ENCODE data around the gene ELK4.

Gene ELK4

DNA sequence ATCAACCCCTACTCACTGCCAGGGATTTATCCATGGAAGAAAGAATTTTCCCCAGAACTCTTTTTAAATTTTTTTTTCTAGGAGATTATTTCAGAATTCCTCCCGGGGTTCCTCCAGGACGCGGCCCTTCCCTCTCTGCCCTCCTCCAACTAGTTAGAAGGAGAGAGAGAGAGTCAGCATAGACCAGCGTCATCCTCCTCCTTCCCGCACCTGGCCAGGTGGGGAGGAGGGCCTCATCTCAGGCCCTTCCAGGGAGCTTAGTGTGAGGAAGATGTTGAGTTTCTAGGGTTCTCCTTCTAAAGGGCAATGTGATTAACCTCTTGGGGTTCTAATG is 63.7 kb downstream of the ELK4 start:
- H3K4me2 ChIP-seq (ENCODE audit: low read length) = no peak overlapping the region
- no peaks in the 10 kb centered on the region for H3K36me3 ChIP-seq (replicated peaks; ENCODE audit: low read depth, low read length)
- TF ChIP-seq CTCF (IDR thresholded peaks at IDR 0.05; ENCODE audit: low read depth, low read length) (no peak), EZH2phosphoT487 (IDR thresholded peaks at IDR 0.05; ENCODE audit: low read depth) (no peak)
- H4K20me1 ChIP-seq (ENCODE audit: insufficient read depth, low read length) = no peaks in the 10 kb centered on the region
- no peak overlapping the region for H3K4me3 ChIP-seq (ENCODE audit: low read length)
- no peak overlapping the region for H2AFZ ChIP-seq (ENCODE audit: low read depth, low read length)
- no peaks in the 10 kb centered on the region for H3K9me3 ChIP-seq (ENCODE audit: insufficient read depth, low read length)
- no peaks in the 10 kb centered on the region for H3K79me2 ChIP-seq (ENCODE audit: low read length)
- no peak overlapping the region for H3K9ac ChIP-seq (ENCODE audit: low read length)
- no peaks in the 10 kb centered on the region for H3K4me1 ChIP-seq (ENCODE audit: low read length)
- no peak overlapping the region for H3K27ac ChIP-seq (ENCODE audit: low read length)
- peaks cover 73% of the 10 kb centered on the region for H3K27me3 ChIP-seq (ENCODE audit: low read depth, low read length)

DNA sequence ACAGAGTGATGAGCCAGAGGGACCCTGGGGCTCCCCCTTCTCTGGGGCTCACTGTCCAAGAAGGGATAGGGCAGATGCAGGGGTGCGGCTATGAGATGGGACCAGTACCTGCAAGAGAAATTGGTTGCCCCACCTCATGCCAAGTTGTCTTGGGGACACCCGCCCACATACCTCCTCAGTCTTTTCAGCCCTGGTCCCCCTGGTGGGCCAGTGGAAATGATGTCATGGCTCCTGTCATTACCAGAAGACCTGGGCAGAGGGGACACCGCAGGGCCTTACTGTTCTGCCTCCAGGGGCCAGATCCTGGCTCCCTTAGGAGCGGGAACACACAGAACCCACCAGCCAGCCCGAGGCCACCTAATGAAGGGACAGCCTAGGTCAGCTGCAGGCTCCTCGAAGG is 64.1 kb downstream of the ELK4 start:
- H4K20me1 ChIP-seq (ENCODE audit: insufficient read depth, low read length) = no peaks in the 10 kb centered on the region
- H3K36me3 ChIP-seq (replicated peaks; ENCODE audit: low read depth, low read length) = no peaks in the 10 kb centered on the region
- H3K9ac ChIP-seq (ENCODE audit: low read length) = no peak overlapping the region
- no peaks in the 10 kb centered on the region for H3K79me2 ChIP-seq (ENCODE audit: low read length)
- H3K9me3 ChIP-seq (ENCODE audit: insufficient read depth, low read length) = no peaks in the 10 kb centered on the region
- H2AFZ ChIP-seq (ENCODE audit: low read depth, low read length) = no peak overlapping the region
- H3K27me3 ChIP-seq (ENCODE audit: low read depth, low read length) = peaks cover 74% of the 10 kb centered on the region
- no peaks in the 10 kb centered on the region for H3K4me1 ChIP-seq (ENCODE audit: low read length)
- no peak overlapping the region for H3K4me3 ChIP-seq (ENCODE audit: low read length)
- H3K27ac ChIP-seq (ENCODE audit: low read length) = no peak overlapping the region
- no peak for TF ChIP-seq EZH2phosphoT487 (IDR thresholded peaks at IDR 0.05; ENCODE audit: low read depth)
- H3K4me2 ChIP-seq (ENCODE audit: low read length) = no peak overlapping the region

DNA sequence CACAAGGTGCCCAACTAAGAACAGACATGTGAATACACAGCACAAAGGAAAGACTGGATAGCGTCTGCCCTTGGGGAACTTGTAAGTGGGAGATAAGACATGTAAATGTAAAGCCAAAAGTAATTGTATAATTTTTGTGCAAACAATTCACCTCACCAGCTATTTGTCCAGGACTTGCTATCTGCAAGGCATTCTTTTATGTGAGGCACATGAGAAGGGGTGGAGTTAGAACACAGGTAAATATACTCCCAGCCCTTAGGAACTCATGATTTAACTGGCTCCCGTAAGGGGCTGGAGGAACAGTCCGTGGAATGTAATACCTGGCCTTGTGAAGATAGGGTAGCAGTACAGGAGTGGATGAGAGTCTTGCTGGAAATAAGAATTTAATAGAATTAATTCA is 66.0 kb downstream of the ELK4 start:
- Histone ChIP-seq H3K36me3 (replicated peaks; ENCODE audit: low read depth, low read length) (peaks cover 4% of the 10 kb centered on the region), H3K9me3 (ENCODE audit: insufficient read depth, low read length) (peaks cover 16% of the 10 kb centered on the region), H3K4me2 (ENCODE audit: low read length) (no peak overlapping the region), H3K4me1 (ENCODE audit: low read length) (peaks cover 4% of the 10 kb centered on the region; the same call in 1 of the 2 replicates), H2AFZ (ENCODE audit: low read depth, low read length) (no peak overlapping the region), H3K79me2 (ENCODE audit: low read length) (no peaks in the 10 kb centered on the region), H3K27me3 (ENCODE audit: low read depth, low read length) (peaks cover 57% of the 10 kb centered on the region), H4K20me1 (ENCODE audit: insufficient read depth, low read length) (no peaks in the 10 kb centered on the region), H3K27ac (ENCODE audit: low read length) (no peak overlapping the region), H3K4me3 (ENCODE audit: low read length) (no peak overlapping the region), H3K9ac (ENCODE audit: low read length) (no peak overlapping the region)
- TF ChIP-seq CTCF (IDR thresholded peaks at IDR 0.05; ENCODE audit: low read depth, low read length) = no peak
- no peak for TF ChIP-seq EZH2phosphoT487 (IDR thresholded peaks at IDR 0.05; ENCODE audit: low read depth)

GRCh38 chr1:205563927-205564441 is 67.8 kb downstream of the ELK4 start:
- Histone ChIP-seq H4K20me1 (ENCODE audit: insufficient read depth, low read length) (no peaks in the 10 kb centered on the region), H3K4me3 (ENCODE audit: low read length) (no peak overlapping the region), H3K27me3 (ENCODE audit: low read depth, low read length) (peaks cover 49% of the 10 kb centered on the region), H3K27ac (ENCODE audit: low read length) (no peak overlapping the region), H2AFZ (ENCODE audit: low read depth, low read length) (no peak overlapping the region), H3K9ac (ENCODE audit: low read length) (no peak overlapping the region), H3K9me3 (ENCODE audit: insufficient read depth, low read length) (peaks cover 22% of the 10 kb centered on the region), H3K4me2 (ENCODE audit: low read length) (no peak overlapping the region), H3K36me3 (replicated peaks; ENCODE audit: low read depth, low read length) (peaks cover 4% of the 10 kb centered on the region), H3K79me2 (ENCODE audit: low read length) (no peaks in the 10 kb centered on the region), H3K4me1 (ENCODE audit: low read length) (peaks cover 4% of the 10 kb centered on the region; the same call in 1 of the 2 replicates)
- TF ChIP-seq CTCF (IDR thresholded peaks at IDR 0.05; ENCODE audit: low read depth, low read length) (no peak), EZH2phosphoT487 (IDR thresholded peaks at IDR 0.05; ENCODE audit: low read depth) (no peak)

Data from OCI-LY3 (cell line).